NCI-H187 (cell line): ENCODE measurements around the gene PCDH15.

Source experiments
- DNase-seq, 2 experiments: peaks; one replicate each; lab custom pipeline; 2025; lab: John Stamatoyannopoulos, UW

PCDH15 gene

GRCh38 chr10:54708021-54708420 lies 93.0 kb downstream of the PCDH15 start:
- no peak for DNase-seq

DNA sequence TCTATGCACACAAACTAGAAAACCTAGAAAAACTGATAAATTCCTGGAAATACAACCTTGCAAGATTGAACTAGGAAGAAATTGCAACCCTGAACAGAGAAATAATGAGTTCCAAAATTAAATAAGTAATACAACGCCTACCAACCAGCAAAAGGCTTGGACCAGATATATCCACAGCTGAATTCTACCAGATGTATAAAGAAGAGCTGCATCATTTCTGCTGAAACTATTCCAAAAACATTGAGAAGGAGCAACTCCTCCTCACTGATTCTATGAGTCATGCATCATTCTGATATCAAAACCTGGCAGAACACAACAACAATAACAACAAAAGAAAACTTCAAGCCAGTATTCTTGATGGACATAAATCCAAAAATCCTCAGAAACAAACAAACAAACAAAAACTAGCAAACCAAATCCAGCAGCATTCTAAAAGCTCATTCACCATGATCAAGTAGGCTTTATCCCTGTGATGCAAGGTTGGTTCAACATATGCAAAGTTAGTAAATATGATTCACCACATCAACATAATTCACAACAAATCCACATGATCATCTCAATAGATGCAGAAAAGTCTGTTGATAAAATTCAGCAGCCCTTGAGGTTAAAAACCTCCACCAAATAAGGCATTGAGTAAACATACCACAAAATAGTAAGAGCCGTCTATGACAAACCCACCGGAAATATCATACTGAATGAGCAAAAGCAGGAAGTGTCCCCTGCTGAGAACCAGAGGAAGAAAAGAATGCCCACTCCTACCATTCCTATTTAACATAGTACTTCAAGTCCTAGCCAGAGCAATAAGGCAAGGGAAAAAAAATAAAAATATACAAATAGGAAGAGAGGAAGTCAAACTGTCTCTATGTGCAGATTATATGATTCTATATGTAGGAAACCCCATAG lies 98.2 kb downstream of the PCDH15 start:
- no peak for DNase-seq

- DNase-seq = no peak
These were observed 109.7 kb downstream of the PCDH15 start for GRCh38 chr10:54691331-54691730.

DNA sequence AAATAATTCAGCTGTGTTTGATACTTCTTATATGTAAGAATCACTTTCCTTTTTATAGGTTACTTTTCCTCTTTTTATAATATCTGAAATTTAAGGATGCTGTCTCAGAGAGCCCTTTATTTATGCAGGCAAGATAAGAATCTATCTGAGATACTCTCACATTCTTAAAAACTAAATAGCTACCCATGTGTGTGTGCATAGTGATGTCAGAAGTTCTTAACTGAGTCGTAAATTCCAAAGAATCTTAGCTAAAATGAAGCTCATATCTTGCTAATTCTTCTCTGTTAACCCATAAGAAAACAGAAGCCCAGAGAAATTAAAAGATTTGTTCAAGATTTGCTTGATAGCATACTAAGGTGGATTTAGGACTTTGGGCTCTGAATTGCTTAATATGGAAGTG lies 118.5 kb downstream of the PCDH15 start:
- no peak for DNase-seq

DNA sequence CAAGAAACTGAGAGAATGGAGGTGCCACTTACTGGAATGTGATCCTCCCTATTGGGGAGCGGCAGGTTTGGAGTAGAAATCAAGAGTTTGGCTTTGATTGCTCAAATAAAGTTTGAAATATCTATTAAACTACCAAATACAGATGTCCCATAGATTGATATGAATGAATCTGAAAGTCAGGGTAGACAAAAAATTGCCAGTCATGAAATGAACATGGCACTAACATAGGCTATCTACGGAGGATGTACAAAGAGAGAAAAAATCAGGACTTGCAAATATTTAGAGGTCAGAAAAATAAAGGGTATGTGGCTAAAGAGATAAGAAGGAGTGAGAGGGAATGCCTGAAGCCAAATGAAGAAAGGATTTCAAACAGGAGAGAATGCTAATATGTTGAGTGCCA lies 119.9 kb downstream of the PCDH15 start:
- no peak for DNase-seq

- DNase-seq = no peak
These were observed 133.9 kb downstream of the PCDH15 start for GRCh38 chr10:54667136-54667535.

DNA sequence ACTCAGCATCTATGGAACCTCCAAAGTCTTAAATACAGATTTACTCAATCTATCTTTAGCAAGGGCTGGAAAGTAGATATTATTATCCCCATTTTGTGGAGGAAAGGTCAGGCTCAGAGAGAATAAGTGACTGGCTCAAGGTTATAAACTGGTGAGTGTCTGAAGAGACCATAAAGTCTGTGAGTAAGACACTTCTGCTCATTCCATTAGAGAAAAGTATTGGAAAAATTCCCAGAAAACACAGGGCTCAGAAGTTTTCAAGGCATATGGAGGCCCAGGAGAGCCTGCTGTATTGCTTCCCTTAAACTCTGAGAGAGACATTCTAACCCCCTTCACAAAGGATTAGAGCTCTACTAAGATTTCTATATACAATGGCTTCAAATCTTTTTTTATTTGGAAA lies 134.8 kb downstream of the PCDH15 start:
- DNase-seq = no peak

DNA sequence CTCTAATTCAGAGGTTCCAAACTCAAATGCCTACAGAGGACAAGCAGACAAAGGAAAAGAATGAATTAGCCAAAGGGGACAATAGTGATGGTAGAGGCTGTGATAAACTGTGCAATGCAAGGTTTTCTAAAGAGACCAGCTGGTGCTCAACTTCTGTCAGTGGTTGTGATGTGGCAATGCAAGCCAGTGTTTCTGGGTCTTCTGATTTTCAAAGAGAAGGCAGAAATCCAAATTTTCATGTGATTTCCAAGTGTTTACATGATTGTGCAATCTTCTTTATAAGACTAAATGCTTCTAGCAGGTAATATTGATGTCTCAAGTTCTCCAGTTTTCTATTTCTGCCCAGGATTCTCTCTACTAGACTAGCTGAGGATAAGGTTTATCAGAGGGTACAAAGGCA lies 135.9 kb downstream of the PCDH15 start:
- DNase-seq = no peak

DNA sequence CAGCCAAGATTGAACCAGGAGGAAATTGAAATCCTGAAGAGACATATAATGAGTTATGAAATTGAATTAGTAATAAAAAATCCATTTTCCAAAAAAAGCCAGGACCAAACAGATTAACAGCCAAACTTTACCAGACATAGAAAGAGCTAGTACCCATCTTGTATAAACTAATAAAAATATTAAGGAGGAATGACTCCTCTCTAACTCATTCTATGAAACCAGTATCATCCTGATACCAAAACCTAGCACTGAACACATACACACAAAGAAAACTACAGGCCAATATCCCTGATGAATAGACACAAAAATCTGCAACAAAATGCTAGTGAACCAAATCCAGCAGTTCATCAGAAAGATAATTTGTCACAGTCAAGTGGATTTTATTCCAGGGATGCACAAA lies 140.6 kb downstream of the PCDH15 start:
- no peak for DNase-seq

GRCh38 chr10:54656643-54657042 lies 144.4 kb downstream of the PCDH15 start:
- DNase-seq = no peak

DNA sequence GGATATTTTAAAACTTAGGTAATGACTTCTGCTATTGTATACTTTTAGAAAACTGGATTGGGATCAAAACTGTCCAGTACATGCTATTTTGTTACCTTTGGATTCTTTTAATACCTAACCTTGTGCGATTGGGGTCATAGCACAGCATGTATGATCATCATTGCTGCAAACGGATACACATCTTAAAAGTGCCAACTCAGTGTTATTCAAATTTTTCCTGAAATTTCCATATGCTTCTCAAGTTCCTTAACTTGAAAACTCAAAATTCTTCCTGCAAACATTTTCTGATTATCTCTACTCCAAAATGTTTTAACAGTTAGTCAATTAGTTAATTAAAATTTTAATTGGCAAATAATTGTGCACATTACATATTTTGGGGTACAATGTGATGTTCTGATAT lies 147.5 kb downstream of the PCDH15 start:
- no peak for DNase-seq

DNA sequence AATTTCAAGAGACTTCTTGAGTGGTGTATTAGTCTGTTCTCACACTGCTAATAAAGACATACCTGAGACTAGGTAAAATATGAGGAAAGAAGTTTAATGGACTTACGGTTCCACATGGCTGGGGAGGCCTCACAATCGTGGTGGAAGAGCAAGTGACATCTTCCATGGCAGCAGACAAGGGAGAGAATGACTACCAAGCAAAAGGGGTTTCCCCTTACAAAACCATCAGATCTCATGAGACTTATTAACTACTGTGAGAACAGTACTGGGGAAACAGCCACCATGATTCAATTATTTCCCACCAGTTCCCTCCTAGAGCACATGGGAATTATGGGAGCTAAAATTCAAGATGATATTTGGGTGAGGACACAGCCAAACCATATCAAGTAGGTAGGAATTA lies 150.5 kb downstream of the PCDH15 start:
- DNase-seq = no peak

DNA sequence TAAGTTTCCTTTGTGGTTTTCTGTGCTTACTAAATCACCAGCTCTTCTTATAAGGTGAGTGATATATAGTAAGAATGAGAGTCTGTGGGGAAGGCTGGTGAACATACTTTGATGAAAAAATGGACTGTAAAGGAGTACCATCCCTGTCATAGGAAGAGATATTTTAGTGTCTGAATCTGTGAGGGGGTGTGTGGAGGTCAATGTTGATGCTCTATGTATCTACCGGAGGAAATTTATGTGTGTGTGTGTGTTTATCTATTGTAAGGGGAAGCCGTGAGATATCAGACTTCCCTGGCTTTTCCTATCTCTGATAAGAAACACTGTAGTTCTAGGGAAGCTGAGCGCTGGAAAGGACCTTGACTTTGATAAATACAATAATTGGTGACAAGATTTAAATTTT lies 179.0 kb downstream of the PCDH15 start:
- DNase-seq = no peak

DNA sequence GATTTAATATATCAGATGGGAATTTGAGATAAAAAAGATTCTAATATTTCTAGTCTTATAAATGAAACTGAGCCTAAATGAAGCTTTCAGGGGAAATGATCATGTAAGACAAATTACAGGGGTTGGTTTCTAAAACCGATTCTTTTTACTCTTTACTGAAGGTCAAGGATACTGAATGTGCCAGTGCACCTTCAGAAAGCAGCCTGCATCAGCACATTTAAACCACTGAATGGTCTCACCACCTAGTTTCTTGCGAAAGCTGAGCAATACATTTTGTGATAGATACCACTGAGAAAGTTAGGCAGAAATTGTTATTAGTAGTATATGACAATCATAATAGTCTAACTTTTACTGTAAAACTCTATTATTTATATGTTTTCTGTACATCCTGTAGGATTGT lies 180.7 kb downstream of the PCDH15 start:
- no peak for DNase-seq

DNA sequence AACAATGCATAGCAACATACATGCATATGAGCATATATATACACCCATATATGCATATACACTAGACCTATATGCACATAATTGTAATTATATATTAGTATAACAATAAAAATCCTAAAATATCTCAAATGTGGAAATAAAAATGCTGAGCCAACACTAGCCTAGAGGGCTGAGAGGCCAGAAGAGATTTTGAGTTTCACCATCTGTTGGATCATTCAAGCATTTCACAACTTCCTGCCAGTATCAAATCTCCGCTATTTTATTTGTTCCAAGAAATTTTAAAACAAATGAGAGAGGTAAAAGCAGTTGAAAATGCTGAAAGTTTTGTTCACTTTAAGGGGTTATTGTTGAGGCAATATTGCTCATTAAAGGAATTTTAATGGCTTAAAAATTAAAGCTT lies 187.0 kb downstream of the PCDH15 start:
- no peak for DNase-seq

GRCh38 chr10:54613162-54613561 lies 187.9 kb downstream of the PCDH15 start:
- no peak for DNase-seq

DNA sequence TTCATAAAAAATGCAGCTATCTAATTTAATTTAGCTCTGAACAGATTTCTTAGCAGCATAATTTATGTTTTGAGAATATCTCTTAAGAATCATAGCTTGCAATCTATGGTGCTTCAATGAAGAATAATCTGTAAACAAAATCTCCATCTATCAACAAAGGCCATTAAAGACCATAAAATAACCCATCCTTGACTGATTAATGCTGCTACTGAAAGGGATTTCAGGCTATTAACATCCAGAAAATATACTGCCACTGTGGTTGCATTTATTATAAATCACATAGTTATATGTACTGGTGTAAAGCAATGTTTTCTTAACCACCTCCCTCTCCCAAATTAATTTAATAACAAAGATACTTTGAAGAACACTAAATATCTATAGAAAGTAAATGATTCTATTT lies 191.6 kb downstream of the PCDH15 start:
- DNase-seq = no peak

DNA sequence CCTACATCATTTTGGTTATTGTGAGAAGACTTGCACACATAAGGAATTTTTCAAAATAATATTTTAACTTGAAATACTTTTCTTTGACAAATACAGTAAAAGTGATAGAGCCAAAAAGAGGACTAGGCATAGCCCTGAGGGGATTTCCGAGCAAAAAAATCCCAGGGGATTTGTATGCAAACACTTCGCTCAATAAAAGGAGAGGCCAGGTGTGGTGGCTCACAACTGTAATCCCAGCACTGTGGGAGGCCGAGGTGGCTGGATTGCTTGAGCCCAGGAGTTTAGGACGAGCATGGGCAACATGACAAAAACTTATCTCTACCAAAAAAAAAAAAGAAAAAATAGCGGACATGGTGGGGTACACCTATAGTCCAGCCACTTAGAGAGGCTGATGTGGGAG lies 193.0 kb downstream of the PCDH15 start:
- no peak for DNase-seq

GRCh38 chr10:54594289-54594688 lies 206.7 kb downstream of the PCDH15 start:
- no peak for DNase-seq

DNA sequence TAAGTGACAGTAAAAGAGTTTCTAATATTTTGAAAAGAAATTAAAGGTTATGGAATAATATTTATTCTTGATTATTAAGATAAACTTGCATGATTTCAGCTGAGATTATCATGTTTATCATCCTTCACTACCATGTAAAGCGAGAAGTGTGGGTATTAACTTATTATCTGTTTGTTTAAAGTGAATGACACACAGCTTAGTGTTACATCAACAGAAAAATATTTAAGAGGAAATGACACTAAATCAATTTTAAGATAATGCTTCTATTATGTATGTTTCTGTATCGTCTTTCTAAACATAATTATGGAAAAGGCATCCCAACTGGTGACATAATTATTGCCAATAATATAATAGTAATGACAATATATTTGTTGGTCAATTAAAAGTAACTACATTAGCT lies 213.1 kb downstream of the PCDH15 start:
- no peak for DNase-seq

DNA sequence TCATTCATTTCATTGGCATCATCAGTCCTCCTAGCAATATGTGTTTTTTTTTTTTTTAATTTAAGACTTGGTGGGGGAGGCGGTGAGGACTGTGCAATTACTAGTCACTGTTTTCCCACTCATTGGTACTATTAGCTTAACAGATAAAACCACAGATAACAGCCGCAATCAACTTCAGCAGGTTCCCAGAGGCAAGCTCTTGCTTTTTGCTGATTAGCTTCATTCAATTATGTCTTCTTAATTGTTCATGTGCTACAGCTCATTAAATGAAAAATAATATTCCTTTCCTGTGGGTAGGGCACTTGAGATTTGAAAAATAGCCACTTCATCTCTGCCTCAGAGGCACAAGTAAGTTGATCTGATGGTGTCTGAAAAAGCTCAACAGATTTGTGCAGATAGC lies 215.5 kb downstream of the PCDH15 start:
- no peak for DNase-seq

DNA sequence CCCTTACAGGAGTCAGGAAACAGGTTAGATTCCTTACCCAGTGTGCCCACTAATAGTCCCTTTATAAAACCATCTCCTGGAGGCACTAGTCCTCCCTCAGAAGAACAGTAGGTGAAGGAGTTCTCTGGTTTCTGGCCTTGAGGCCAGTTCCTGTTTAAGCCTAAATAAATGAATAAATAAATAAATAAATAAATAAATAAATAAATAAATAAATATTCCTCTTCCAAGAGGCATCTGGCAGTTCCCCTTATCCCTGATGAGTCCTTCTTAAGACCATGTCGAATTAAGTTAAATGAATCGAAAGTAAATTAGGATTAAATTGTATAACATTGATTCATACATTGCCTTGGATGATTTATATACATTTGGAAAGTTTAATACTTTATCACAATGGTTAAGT lies 223.3 kb downstream of the PCDH15 start:
- no peak for DNase-seq

DNA sequence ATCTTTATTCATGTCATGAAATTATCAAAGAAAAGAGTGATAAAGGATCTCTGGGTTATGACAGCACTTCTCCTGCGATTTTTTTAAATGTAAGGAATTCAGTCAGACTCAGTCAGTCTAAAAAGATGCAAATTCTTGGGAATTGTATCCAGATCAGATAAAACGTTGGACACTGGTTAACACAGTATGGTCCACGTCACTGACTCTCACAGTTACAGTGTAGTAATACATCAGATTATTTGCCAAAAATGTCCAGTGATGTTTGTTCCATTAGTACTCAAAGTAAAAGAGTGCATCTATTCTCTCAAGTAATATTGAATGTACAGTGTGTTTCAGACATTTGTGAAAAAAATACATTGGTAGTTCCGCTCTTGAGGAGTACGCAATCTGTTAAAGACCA lies 224.5 kb downstream of the PCDH15 start:
- DNase-seq = no peak

DNA sequence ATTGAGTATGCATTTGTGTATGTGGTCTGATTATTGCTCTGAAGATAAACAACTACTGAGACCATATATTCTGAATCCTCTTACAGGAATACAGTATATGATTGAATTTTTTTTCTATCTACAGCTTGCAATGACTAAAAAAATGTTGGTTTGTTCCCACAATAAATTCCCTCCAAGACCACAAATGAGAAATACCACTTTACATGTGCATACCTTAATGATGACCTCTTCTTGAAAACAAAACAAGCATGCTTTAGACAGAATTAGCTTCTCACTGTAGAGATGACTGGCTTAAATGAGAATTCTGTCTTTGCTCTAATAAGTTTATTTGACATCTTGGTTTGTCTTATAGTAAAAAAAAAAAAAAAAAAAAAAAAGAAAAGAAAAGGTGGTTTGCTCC lies 241.5 kb downstream of the PCDH15 start:
- no peak for DNase-seq
